ENCODE data around the gene KLHL3. TPM values are rescaled to one million over a fixed set of nuclear protein-coding genes. Genes with fewer than 3 reads are reported as not detected.

The KLHL3 gene
- total and polyA plus RNA-seq, 2 donors (not counting 3 experiments of a cell fraction or from before 2014, with no cell fraction given), result 8.8 to 13.6 TPM

GRCh38 chr5:137572042-137572695, 163.7 kb downstream of the KLHL3 start:
- Histone ChIP-seq H3K27ac (ENCODE audit: insufficient read depth, low read depth, low read length) (no peak overlapping the region), H3K79me2 (ENCODE audit: control insufficient read depth, insufficient read depth, low read length) (no peaks in the 10 kb centered on the region), H3K36me3 (ENCODE audit: control insufficient read depth in 2 of 2, extremely low read depth in 1 of 2, insufficient read depth in 2 of 2, low read length in 2 of 2) (no peaks in the 10 kb centered on the region), H3K4me3 (replicated peaks in 1 of 3; ENCODE audit: insufficient read depth in 1 of 3, low read depth in 1 of 3, low read length in 3 of 3) (no peak overlapping the region), H3K4me2 (ENCODE audit: insufficient read depth, low read length) (no peak overlapping the region), H2AFZ (ENCODE audit: low read depth, low read length) (no peak overlapping the region), H3K4me1 (ENCODE audit: control insufficient read depth, extremely low read depth, insufficient read depth, low read length) (peaks cover 12% of the 10 kb centered on the region), H3K9me3 (replicated peaks; ENCODE audit: control insufficient read depth, insufficient read depth, low read length) (no peaks in the 10 kb centered on the region), H3K9me1 (replicated peaks; ENCODE audit: control insufficient read depth, extremely low read depth, insufficient read depth, low read length) (no peaks in the 10 kb centered on the region), H4K20me1 (replicated peaks; ENCODE audit: control insufficient read depth, extremely low read depth, insufficient read depth, low read length) (no peaks in the 10 kb centered on the region), H3K9ac (replicated peaks; ENCODE audit: extremely low read depth, insufficient read depth, low read length) (no peak overlapping the region), H3K27me3 (ENCODE audit: control insufficient read depth in 2 of 2, insufficient read depth in 2 of 2, low read length in 2 of 2) (peaks cover 0 to 7% of the 10 kb centered on the region in 2 experiments)
- ChIA-PET CTCF (no interaction called here), POLR2A (no interaction called here)
- dilution Hi-C loops (cut with MboI; ENCODE audit: extremely low pct_ligation_motif_present, low sequenced_read_pairs), result no loop called here
- BruUV-seq (replicated peaks), result no TSS peak
- FAIRE-seq (peak; percentile 81), DNase-seq (ENCODE audit: low read depth, low spot score) (no peak)
- intact Hi-C loops (cut with micrococcal nuclease), result no loop called here
- TF ChIP-seq, protein P1, sequence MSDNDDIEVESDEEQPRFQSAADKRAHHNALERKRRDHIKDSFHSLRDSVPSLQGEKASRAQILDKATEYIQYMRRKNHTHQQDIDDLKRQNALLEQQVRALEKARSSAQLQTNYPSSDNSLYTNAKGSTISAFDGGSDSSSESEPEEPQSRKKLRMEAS (IDR thresholded peaks at IDR 0.05; ENCODE audit: insufficient read depth, insufficient read length), result no peak
- no peak for TF ChIP-seq EZH2 (IDR thresholded peaks at IDR 0.05; ENCODE audit: borderline replicate concordance, low read depth, low read length, severe bottlenecking)
- no peak for TF ChIP-seq POLR2A (IDR thresholded peaks at IDR 0.05; ENCODE audit: low read depth, low read length)
- no peak for TF ChIP-seq JUN (IDR thresholded peaks at IDR 0.05; ENCODE audit: borderline replicate concordance, insufficient read depth, insufficient read length, low read depth)

DNA sequence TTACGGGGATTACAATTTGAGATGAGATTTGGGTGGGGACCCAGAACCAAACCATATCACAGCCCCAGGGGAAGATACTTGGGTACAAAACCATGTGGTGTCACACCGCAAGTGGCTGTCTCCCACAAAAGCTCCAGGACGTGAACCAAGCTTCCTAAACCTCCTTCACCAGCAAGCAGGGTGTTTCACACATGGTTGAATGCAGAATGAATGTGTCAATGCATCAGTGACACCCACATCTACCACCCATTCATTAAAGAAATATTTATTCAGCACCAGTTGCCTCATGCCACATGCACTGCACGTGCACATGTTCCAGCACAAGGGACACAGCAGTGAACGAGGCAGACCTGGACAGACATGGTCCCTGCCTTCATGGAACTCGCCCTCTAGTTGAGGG, 165.8 kb downstream of the KLHL3 start:
- Histone ChIP-seq H3K9me1 (replicated peaks; ENCODE audit: control insufficient read depth, extremely low read depth, insufficient read depth, low read length) (no peaks in the 10 kb centered on the region), H3K27ac (ENCODE audit: insufficient read depth, low read depth, low read length) (no peak overlapping the region), H3K27me3 (ENCODE audit: control insufficient read depth in 2 of 2, insufficient read depth in 2 of 2, low read length in 2 of 2) (peaks cover 0 to 5% of the 10 kb centered on the region in 2 experiments), H3K4me2 (ENCODE audit: insufficient read depth, low read length) (no peak overlapping the region), H3K36me3 (ENCODE audit: control insufficient read depth in 2 of 2, extremely low read depth in 1 of 2, insufficient read depth in 2 of 2, low read length in 2 of 2) (no peaks in the 10 kb centered on the region), H3K79me2 (ENCODE audit: control insufficient read depth, insufficient read depth, low read length) (no peaks in the 10 kb centered on the region), H3K4me3 (replicated peaks in 1 of 3; ENCODE audit: insufficient read depth in 1 of 3, low read depth in 1 of 3, low read length in 3 of 3) (no peak overlapping the region), H3K9me3 (replicated peaks; ENCODE audit: control insufficient read depth, insufficient read depth, low read length) (no peaks in the 10 kb centered on the region), H3K9ac (replicated peaks; ENCODE audit: extremely low read depth, insufficient read depth, low read length) (no peak overlapping the region), H2AFZ (ENCODE audit: low read depth, low read length) (no peak overlapping the region), H3K4me1 (ENCODE audit: control insufficient read depth, extremely low read depth, insufficient read depth, low read length) (no peaks in the 10 kb centered on the region), H4K20me1 (replicated peaks; ENCODE audit: control insufficient read depth, extremely low read depth, insufficient read depth, low read length) (no peaks in the 10 kb centered on the region)
- TF ChIP-seq FOS (IDR thresholded peaks at IDR 0.05; ENCODE audit: borderline replicate concordance, insufficient read depth, low read length) (no peak), EZH2 (IDR thresholded peaks at IDR 0.05; ENCODE audit: borderline replicate concordance, low read depth, low read length, severe bottlenecking) (no peak)
- intact Hi-C loops (cut with micrococcal nuclease), result no loop called here
- dilution Hi-C loops (cut with MboI; ENCODE audit: extremely low pct_ligation_motif_present, low sequenced_read_pairs), result no loop called here
- DNase-seq (ENCODE audit: low read depth, low spot score) (no peak), FAIRE-seq (no peak)
- no TSS peak for BruUV-seq (replicated peaks)
- ChIA-PET POLR2A (no interaction called here), CTCF (no interaction called here)

MicroRNAs encoded within 50 kb of the gene (microRNA counts, 767-probe panel; counts per million panel counts)
- microRNA hsa-miR-874, result 723 counts per million, percentile 96 among the panel's probes with 10 or more counts

Small RNA genes within 50 kb of the gene (microRNA-seq; reads per million reads assigned to microRNA genes)
- 204 reads per million, percentile 66 among the genes with 10 or more reads in this experiment for gene MIR874 (ENCODE audit: borderline number of aligned reads, borderline replicate concordance)

Small RNA genes within 50 kb of the gene (small RNA-seq; reads per million reads assigned to genes)
- 0.66 reads per million for gene MIR874 (ENCODE audit: insufficient read depth, insufficient read length, low read depth, low replicate concordance)

Other genes with a start within 250 kb of the KLHL3 start
- 280 and 404 TPM in 2 replicates for gene SPOCK1, start 236.8 kb downstream of the KLHL3 start, total RNA-seq
- gene SPOCK1, start 236.8 kb downstream of the KLHL3 start, polyA plus RNA-seq, result 123 and 144 TPM in 2 replicates
- gene HNRNPA0, start 18.3 kb upstream of the KLHL3 start, total RNA-seq, result 37.5 and 37.9 TPM in 2 replicates
- gene HNRNPA0, start 18.3 kb upstream of the KLHL3 start, polyA plus RNA-seq, result 13.4 and 16.0 TPM in 2 replicates
- gene MYOT, start 131.8 kb upstream of the KLHL3 start, total RNA-seq, result not detected in 2 replicates
- not detected in 2 replicates for gene MYOT, start 131.8 kb upstream of the KLHL3 start, polyA plus RNA-seq
- not detected in 2 replicates for gene PKD2L2, start 153.4 kb upstream of the KLHL3 start, total RNA-seq
- gene PKD2L2, start 153.4 kb upstream of the KLHL3 start, polyA plus RNA-seq, result not detected in 2 replicates

All from endothelial cell of umbilical vein (primary cell).